DMS53 treated with DMSO at 0.1 percent for 48 hours (cell line): Measurements from ENCODE around the gene MSRB1.

ENCODE experiments used
- DNase-seq: peaks from one replicate; lab custom pipeline; 2025; ENCODE audit not compliant: unreplicated experiment; lab: John Stamatoyannopoulos, UW

Gene MSRB1

GRCh38 chr16:1979271-1980029 is 36.5 kb upstream of the MSRB1 start:
- DNase-seq, result peak; percentile 66

GRCh38 chr16:1978476-1979120 is 35.6 kb upstream of the MSRB1 start:
- DNase-seq, result no peak

- no peak for DNase-seq
These were observed 34.9 kb upstream of the MSRB1 start for GRCh38 chr16:1977875-1978268.

GRCh38 chr16:1976951-1977874 is 34.2 kb upstream of the MSRB1 start:
- DNase-seq, result no peak

DNA sequence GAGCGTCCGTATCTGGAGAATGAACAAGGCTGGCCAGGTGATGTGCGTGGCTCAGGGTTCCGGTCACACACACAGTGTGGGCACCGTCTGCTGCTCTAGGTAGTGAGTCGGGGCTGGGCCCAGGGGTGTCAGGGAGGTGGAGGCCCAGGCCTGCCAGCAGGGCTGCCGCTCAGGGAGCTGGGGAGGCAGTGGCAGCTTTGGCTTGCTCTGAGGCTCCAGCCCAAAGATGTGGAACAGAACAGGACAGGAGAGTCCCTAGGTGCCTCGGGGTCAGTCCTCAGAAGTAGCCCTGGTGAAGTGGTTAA is 33.2 kb upstream of the MSRB1 start:
- DNase-seq, result no peak

DNA sequence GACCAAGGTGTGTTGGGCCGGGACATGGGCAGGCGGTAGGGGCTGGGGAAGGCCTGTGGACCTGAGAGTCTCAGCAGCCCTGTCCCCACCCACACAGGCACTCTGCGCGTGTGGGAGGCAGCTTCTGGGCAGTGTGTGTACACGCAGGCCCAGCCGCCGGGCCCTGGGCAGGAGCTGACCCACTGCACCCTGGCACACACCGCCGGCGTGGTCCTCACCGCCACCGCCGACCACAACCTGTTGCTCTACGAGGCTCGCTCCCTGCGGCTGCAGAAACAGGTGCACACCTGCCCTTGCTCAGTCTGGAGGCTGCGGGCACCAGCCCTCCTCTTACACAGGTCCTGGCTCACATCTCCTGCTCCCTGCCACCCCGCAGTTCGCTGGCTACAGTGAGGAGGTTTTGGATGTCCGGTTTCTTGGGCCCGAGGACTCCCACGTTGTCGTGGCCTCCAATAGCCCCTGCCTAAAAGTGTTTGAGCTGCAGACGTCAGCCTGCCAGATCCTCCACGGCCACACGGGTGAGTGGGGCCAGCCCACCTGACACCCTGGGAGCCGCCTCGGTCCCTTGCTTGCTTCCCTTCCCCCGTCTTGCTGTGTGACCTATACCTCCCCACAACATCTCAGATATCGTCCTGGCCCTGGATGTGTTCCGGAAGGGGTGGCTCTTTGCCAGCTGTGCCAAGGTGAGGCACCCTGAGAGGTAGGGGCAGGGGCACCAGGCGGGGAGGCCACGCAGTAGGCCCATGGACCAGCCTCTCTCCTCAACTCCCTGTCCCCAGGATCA is 32.6 kb upstream of the MSRB1 start:
- no peak for DNase-seq

DNA sequence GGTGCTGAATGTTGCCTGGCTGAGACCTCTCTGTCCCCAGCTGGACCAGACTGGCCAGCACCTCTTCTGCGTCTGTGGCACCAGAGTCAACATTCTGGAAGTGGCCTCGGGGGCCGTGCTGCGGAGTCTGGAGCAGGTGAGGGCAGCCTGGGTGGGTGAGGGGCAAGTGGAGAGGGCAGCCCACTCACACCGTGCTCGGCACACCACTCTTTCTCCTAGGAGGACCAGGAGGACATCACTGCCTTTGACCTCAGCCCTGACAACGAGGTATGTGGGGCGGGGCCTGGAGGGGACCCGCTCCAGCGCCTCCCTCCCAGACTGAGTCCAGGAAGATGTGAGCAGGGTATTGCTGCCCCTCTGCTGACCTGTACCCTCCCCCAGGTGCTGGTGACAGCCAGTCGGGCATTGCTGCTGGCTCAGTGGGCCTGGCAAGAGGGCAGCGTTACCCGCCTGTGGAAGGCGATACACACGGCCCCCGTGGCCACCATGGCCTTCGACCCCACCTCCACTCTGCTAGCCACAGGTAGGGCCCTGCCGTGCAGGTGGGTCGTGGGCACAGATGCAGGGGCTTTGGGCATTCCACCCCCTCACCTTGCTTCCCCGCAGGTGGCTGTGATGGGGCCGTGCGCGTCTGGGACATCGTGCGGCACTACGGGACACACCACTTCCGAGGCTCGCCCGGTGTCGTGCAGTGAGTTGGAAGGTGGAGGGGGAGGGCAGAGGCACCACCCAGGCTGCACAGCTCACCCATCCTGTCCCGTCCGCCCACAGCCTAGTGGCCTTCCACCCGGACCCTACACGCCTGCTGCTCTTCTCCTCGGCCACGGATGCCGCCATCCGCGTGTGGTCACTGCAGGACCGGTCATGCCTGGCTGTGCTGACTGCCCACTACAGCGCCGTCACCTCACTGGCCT is 31.4 kb upstream of the MSRB1 start:
- no peak for DNase-seq

DNA sequence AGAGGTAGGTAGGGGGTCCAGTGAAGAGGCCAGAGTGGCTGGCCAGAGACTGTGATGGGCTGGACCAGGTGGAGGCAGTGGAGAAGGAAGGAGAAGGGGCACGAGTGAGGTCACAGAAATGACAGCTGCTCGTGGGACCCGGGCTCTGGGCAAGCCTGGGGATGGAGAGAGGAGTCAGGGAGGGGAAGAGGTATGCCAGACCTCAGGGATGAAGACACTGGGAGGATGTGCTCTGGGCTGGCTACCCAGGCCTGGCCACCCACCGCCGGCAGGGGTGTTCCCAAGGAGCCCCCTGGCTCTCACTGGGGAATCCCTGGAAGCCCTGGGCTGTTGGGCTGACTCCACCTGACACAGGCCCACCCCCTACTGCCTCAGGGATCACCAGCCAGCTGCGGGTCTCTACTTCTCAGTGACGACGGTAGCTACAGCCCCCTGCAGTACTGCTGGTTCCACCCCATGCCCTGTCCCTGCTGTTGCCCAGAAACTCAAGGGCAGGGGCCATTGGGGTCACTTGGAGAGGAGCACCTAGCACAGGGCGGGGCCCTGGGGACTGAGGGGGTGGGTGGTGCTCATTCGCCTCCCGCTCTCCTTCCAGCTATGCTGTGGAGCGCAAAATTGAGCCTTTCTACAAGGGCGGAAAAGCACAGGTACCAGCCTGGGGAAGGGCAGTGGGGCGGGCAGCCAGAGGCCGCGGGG is 30.6 kb upstream of the MSRB1 start:
- DNase-seq, result no peak

- no peak for DNase-seq
These were observed 29.5 kb upstream of the MSRB1 start for GRCh38 chr16:1972490-1972877.

DNA sequence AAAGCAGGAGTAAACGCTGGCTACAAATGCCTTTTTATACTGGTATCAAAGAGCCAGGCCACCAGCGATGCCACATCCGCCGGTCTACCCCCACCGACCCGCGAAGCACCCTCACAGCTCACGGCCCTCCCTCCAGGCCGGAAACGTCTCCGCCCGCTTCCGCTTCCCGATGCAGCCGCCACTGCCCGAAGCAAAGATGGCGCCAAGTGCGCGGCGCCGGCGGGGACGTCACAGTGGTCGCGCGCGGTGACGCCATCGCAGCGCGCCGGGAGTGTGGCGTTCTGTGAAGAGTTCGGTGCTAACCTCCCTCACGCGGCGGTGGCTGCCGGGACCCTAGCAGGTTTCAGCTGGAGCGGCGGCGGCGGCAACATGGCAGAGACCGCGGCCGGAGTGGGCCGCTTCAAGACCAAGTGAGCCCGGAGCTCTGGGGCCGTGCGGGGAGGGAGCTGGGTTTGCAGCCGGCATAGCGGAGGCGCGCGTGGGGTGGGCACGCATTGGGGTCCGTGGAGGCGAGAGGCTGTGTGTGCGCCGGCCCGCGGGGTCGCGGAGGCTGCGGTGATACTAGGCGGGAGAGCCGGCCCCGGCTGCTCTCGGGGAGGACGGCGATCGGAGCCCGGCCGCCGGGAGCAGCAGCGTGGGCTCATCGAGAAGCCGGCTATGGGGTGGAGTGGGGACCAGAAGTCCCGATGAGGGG is 28.9 kb upstream of the MSRB1 start, which contains the start of gene TBL3:
Gene TBL3, plus strand, starts transcription at position 258 of the 694 bp plus-strand sequence. Its CDS starts 112 bp downstream, at position 370.
- peak; percentile 71 for DNase-seq

- DNase-seq, result no peak
These were observed 25.4 kb upstream of the MSRB1 start for GRCh38 chr16:1968146-1968953.

DNA sequence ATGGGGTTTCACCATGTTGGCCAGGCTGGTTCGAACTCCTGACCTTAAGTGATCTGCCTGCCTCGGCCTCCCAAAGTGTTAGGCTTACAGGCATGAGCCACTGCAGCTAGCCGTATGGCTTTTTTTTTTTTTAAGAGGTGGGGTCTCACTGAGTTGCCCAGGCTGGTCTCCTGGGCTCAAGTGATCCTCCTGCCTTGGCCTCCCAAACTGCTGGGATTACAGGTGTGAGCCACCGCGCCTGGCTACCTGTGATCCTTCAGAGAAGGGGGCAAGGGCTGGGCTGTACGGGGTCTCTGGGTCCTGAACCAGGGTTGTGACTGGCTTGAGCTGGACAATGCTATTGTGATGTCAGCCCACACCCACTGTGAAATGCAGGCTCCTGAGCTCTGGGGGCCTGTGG is 23.5 kb upstream of the MSRB1 start, which contains the start of gene RNF151:
Gene RNF151, plus strand, starts transcription at position 397 of the 400 bp plus-strand sequence. CDS start 26 bp downstream, outside the sequence.
- no peak for DNase-seq

DNA sequence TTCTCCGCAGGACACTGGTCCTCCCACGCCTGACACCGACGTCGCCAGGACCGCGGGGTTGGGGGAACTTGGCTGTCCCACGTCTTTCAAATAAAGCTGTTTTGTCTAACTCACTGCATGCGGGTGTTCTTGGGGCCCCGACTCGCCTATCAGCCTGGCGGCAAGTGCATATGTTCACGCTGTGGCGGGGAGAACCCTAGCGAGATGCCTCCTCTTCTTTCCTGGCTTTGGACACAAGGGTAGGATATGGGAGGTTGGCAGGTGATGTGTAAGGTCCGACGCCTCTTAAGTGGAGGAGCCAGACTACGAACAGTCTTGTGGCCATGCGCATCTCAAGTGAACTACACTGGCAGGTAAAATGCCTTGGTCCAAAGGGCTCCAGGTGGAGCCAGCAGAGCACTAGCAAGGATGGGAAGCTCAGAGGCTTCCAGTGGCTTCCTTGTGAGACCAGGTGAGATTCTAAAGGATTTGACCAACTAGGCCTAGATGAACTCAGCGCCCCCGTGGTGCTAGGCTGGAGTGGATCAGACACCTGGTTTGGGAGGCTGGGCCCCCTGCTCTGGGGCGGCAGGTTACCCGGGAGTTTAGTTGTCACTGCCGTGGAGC is 22.5 kb upstream of the MSRB1 start:
- DNase-seq, result no peak

DNA sequence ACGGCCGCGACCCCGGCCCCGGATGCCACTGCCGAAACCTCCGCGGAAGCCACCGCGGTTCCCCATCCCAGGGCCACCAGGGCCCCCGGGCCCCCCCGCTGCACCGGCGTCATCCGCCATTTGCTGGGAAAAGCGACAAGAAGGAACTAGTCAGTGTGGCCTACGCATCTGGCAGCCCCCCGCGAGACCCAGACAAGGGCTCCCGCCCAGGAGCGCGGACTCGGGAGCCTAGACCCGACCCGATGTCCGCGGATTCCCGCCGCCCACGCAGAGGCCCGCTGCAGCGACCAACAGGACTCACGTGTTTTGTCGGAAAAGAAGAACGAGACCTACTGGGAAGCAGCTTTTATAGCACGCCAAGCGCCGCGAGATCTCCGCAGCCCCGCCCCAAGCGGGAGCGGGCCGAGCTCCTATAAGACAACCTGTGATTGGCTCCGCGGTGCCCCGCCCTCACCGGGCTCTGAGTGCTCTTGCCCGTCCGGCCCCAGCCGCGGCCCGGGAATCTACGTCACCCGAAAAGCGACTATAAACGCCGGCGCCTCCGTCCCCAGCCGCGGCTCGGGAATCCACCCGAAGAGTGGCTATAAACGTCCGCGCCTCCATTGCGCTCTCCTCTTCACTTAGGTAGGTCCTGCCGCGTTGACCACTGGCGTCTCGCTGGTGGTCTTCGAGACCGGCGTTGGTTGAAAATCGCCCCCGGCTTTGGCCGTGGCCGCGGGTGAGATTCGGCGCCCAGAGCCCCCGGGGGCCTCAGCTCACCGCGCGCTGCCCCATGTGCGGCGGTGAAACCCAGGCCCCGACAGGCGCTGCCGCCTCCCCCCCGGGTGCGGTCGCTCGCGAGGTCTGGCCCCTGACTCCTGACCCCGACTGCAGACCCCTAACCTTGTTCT is 21.8 kb upstream of the MSRB1 start, which contains the start of gene RPS2:
Gene RPS2, minus strand, starts transcription at position 321 of the 890 bp plus-strand sequence. Its CDS starts 201 bp downstream, at position 120.
- peak; percentile 86 for DNase-seq

GRCh38 chr16:1963806-1964505 is 21.0 kb upstream of the MSRB1 start:
- DNase-seq, result no peak
